Nephron progenitor cell (in vitro differentiated cells): ENCODE measurements around the gene IRGQ.

Experiments used
- DNase-seq: peaks from one replicate; pipeline ENCODE4 v3.0.0; 2021
- H3K27ac Mint-ChIP-seq: 2 replicates; pipeline ENCODE4 v1.8.0; 2021; ENCODE audit warnings: mild to moderate bottlenecking, moderate library complexity, mixed read lengths
- H3K27me3 Mint-ChIP-seq: 2 replicates; pipeline ENCODE4 v1.8.0; 2021; ENCODE audit warnings: mild to moderate bottlenecking, low read depth, mixed read lengths; ENCODE audit not compliant: poor library complexity
- H3K36me3 Mint-ChIP-seq: 2 replicates; pipeline ENCODE4 v1.8.0; 2021; ENCODE audit warnings: low read depth, mixed read lengths
- H3K4me1 Mint-ChIP-seq: 2 replicates; pipeline ENCODE4 v1.8.0; 2021; ENCODE audit warnings: mixed read lengths
- H3K4me3 Mint-ChIP-seq: 2 replicates; pipeline ENCODE4 v1.8.0; 2021; ENCODE audit warnings: mild to moderate bottlenecking, moderate library complexity, mixed read lengths
- H3K9me3 Mint-ChIP-seq: 2 replicates; pipeline ENCODE4 v1.8.0; 2021; ENCODE audit warnings: mild to moderate bottlenecking, moderate library complexity, mixed read lengths
- CTCF ChIP-seq: fragments of 200-600 bp; sonication (generic); IDR thresholded peaks from 2 replicates; pipeline ENCODE4 v1.5.0; 2021; ENCODE audit warnings: antibody characterized with exemption

IRGQ gene

GRCh38 chr19:43569657-43570056 lies 26.3 kb downstream of the IRGQ start:
- Mint-ChIP-seq H3K4me1 (peaks cover 18% of the 10 kb centered on the region), H3K27ac (peak overlapping the region; percentile 29), H3K36me3 (peaks cover 38% of the 10 kb centered on the region), H3K9me3 (no peaks in the 10 kb centered on the region), H3K4me3 (no peak overlapping the region), H3K27me3 (no peaks in the 10 kb centered on the region)
- no peak for DNase-seq
- no peak for TF ChIP-seq CTCF

- Mint-ChIP-seq H3K27ac (peak overlapping the region; percentile 91), H3K27me3 (no peaks in the 10 kb centered on the region)
These were observed 31.1 kb downstream of the IRGQ start for GRCh38 chr19:43564800-43565199.

GRCh38 chr19:43563816-43564457 lies 32.0 kb downstream of the IRGQ start:
- Mint-ChIP-seq H3K9me3 (no peaks in the 10 kb centered on the region), H3K27ac (peak overlapping the region; percentile 16), H3K36me3 (peaks cover 43% of the 10 kb centered on the region), H3K27me3 (no peaks in the 10 kb centered on the region), H3K4me1 (no peaks in the 10 kb centered on the region), H3K4me3 (no peak overlapping the region)
- no peak for DNase-seq
- TF ChIP-seq CTCF = no peak

More at GRCh38 chr19:43564800-43565199, 31.1 kb downstream of the IRGQ start:
- Mint-ChIP-seq H3K9me3 (no peaks in the 10 kb centered on the region), H3K4me1 (no peaks in the 10 kb centered on the region), H3K4me3 (no peak overlapping the region), H3K36me3 (peaks cover 41% of the 10 kb centered on the region)
- no peak for TF ChIP-seq CTCF
- no peak for DNase-seq

GRCh38 chr19:43562698-43563241 lies 33.2 kb downstream of the IRGQ start:
- peaks cover 3% of the 10 kb centered on the region for H3K4me1 Mint-ChIP-seq
- no peak overlapping the region for H3K27ac Mint-ChIP-seq
- H3K27me3 Mint-ChIP-seq = no peaks in the 10 kb centered on the region
- no peak for TF ChIP-seq CTCF
- DNase-seq = no peak
- H3K36me3 Mint-ChIP-seq = peaks cover 43% of the 10 kb centered on the region
- no peak overlapping the region for H3K4me3 Mint-ChIP-seq
- H3K9me3 Mint-ChIP-seq = no peaks in the 10 kb centered on the region

- Mint-ChIP-seq H3K36me3 (peaks cover 46% of the 10 kb centered on the region), H3K27me3 (no peaks in the 10 kb centered on the region), H3K4me1 (peaks cover 8% of the 10 kb centered on the region), H3K27ac (no peak overlapping the region), H3K9me3 (no peaks in the 10 kb centered on the region), H3K4me3 (no peak overlapping the region)
- no peak for DNase-seq
- TF ChIP-seq CTCF = no peak
These were observed 33.7 kb downstream of the IRGQ start for GRCh38 chr19:43562226-43562697.
